ENCODE results near the gene RFTN2.
"Not testable (repeated sequence)": the region's sequence is repeated elsewhere in the genome, so short reads cannot be mapped to it uniquely, and the experiment has no call there.

The RFTN2 gene

DNA sequence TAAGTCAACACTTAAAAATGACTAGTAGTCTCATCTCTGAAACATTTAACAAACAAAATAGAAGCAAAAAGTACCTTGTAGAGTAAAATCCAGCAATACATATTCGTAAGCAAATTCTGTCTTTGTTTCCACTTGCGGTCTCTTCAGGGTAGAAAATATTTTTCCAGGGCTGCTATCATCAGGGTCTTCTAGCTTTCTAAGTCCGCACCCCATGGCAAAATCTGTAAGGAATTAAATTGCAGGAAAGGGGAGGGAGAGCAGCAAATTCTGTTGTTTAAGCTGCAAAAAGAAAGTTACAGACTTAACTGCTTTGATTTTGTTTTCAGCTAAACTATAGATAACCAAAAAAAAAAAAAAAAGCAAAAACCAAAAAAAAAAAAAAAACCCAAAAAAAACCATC, at the start of gene RFTN2:
RFTN2 (minus strand) TSS at position 342 of the 400 bp plus-strand sequence; CDS start at position 213, 129 bp downstream.
- TF ChIP-seq, protein P1, sequence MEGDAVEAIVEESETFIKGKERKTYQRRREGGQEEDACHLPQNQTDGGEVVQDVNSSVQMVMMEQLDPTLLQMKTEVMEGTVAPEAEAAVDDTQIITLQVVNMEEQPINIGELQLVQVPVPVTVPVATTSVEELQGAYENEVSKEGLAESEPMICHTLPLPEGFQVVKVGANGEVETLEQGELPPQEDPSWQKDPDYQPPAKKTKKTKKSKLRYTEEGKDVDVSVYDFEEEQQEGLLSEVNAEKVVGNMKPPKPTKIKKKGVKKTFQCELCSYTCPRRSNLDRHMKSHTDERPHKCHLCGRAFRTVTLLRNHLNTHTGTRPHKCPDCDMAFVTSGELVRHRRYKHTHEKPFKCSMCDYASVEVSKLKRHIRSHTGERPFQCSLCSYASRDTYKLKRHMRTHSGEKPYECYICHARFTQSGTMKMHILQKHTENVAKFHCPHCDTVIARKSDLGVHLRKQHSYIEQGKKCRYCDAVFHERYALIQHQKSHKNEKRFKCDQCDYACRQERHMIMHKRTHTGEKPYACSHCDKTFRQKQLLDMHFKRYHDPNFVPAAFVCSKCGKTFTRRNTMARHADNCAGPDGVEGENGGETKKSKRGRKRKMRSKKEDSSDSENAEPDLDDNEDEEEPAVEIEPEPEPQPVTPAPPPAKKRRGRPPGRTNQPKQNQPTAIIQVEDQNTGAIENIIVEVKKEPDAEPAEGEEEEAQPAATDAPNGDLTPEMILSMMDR (conservative IDR thresholded peaks at IDR 0.05; ENCODE audit: low read length), result no peak
- peak within 1 kb of the TSS; percentile 65 for H3K4me3 ChIP-seq (ENCODE audit: low read length)
- no peak for DNase-seq (ENCODE audit: low read depth)

DNA sequence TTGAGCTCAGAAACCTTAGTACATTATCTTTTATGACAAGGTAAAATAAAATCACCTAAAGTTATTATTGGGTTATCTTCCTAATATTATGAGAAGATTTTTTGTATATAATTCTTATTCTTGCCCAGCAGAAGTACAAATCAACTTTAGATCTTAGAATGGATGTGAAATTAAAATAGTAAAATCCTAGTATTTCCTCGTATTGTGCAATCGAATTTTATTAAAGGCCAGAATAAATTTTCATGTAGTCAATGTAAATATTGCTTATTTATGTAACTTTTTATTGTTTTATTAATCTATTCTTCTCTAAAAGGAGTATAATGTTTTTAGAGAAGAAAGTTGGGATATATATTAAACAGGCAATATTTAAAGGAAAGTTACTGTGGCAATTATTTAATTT, 42.5 kb upstream of the RFTN2 start:
- no peak for DNase-seq (ENCODE audit: low read depth)
- H3K4me3 ChIP-seq (ENCODE audit: low read length), result no peak overlapping the region
- TF ChIP-seq, protein P1 (conservative IDR thresholded peaks at IDR 0.05; ENCODE audit: low read length), result no peak

- TF ChIP-seq, protein P1 (conservative IDR thresholded peaks at IDR 0.05; ENCODE audit: low read length), result no peak
- H3K4me3 ChIP-seq (ENCODE audit: low read length), result no peak overlapping the region
- DNase-seq (ENCODE audit: low read depth), result no peak
Measured at GRCh38 chr2:197713271-197713670, 37.9 kb upstream of the RFTN2 start.

DNA sequence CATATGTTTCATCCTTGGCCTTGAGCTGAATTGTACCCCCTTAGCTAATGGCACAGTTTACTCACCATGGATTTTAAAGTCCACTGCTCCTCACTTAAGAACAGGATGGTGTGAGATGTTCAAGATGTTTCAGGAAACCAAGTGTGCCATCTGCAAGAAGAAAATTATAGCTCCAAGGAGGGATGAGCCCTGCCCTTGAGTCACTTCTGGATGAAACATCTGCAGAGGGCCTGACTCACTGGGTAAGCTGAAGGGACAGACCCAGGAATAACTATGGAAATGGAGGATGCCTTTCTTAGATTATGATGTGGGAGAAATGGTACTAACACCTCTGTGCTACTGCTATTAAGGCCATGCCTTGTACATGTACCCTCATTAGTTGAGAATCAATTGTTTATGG, 36.2 kb upstream of the RFTN2 start:
- H3K4me3 ChIP-seq (ENCODE audit: low read length), result no peak overlapping the region
- TF ChIP-seq, protein P1 (conservative IDR thresholded peaks at IDR 0.05; ENCODE audit: low read length), result no peak
- peak; percentile 24 for DNase-seq (ENCODE audit: low read depth)

GRCh38 chr2:197710424-197711042, 35.1 kb upstream of the RFTN2 start:
- TF ChIP-seq, protein P1 (conservative IDR thresholded peaks at IDR 0.05; ENCODE audit: low read length), result no peak
- DNase-seq (ENCODE audit: low read depth), result no peak
- H3K4me3 ChIP-seq (ENCODE audit: low read length), result no peak overlapping the region

DNA sequence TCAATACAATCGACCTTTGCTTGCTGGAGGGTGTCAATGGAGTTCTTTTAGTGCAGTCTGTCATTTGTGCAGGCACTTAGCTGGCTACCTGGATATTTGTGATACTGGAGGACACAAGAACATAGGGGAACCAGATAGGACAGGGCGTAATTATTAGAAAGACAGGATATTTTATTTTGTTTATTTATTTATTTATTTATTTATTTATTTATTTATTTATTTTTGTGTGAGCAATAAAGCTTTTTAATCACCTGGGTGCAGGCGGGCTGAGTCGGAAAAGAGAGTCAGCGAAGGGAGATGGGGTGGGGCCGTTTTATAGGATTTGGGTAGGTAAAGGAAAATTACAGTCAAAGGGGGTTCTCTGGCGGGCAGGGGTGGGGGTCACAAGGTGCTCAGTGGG, 33.8 kb upstream of the RFTN2 start:
- not testable (repeated sequence) for DNase-seq (ENCODE audit: low read depth); H3K4me3 ChIP-seq (ENCODE audit: low read length)

DNA sequence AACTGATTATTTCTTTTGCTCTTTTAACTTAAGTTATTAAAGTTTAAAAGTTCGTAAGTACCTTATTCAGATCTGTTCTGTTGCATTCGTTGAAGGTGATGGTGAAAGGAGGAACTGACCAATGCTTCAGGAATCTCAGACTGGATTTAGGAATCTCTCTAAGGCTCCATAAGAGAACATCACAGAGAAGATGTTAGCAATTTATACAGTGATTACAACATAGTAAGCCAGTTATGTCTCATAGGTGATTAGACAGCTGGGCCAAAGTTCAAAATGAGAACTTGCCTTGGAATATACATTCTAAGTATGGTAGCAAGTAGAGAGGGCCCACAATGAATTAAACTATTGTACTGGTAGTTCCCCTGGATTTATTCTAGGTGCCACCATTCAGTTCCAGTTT, 32.9 kb upstream of the RFTN2 start:
- no peak overlapping the region for H3K4me3 ChIP-seq (ENCODE audit: low read length)
- TF ChIP-seq, protein P1 (conservative IDR thresholded peaks at IDR 0.05; ENCODE audit: low read length), result no peak
- peak; percentile 77 for DNase-seq (ENCODE audit: low read depth)

Measured in AG10803 (cell line).